ENCODE data around the gene PRKN.

PRKN gene

DNA sequence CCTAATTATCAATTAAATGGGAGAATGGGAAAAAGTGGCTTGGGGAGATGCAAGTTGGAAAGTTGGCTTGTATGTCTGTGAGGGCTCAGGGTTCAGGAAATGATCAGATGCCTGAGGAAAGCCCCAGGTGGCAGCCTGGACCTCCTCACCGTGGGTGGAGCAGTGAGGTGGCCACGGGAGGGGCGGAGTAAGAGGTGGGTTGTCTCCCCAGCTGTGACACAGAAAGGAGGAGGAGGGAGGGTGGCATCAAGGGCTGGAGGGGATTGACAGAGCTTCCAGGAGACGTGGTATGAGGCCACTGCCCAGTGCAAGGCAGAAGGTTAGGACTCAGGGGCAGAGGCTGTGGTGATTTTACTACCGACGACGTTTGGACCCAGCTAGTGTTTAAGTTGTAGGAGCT is 672.2 kb downstream of the PRKN start (continued):
- TF ChIP-seq ZFP30 (CRISPR knock-in tag; IDR thresholded peaks at IDR 0.05) (no peak), SNAI2 (CRISPR knock-in tag; IDR thresholded peaks at IDR 0.05) (no peak)
- TF ChIP-seq, protein P1, sequence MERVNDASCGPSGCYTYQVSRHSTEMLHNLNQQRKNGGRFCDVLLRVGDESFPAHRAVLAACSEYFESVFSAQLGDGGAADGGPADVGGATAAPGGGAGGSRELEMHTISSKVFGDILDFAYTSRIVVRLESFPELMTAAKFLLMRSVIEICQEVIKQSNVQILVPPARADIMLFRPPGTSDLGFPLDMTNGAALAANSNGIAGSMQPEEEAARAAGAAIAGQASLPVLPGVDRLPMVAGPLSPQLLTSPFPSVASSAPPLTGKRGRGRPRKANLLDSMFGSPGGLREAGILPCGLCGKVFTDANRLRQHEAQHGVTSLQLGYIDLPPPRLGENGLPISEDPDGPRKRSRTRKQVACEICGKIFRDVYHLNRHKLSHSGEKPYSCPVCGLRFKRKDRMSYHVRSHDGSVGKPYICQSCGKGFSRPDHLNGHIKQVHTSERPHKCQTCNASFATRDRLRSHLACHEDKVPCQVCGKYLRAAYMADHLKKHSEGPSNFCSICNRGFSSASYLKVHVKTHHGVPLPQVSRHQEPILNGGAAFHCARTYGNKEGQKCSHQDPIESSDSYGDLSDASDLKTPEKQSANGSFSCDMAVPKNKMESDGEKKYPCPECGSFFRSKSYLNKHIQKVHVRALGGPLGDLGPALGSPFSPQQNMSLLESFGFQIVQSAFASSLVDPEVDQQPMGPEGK (CRISPR knock-in tag; IDR thresholded peaks at IDR 0.05; ENCODE audit: borderline replicate concordance), result no peak

DNA sequence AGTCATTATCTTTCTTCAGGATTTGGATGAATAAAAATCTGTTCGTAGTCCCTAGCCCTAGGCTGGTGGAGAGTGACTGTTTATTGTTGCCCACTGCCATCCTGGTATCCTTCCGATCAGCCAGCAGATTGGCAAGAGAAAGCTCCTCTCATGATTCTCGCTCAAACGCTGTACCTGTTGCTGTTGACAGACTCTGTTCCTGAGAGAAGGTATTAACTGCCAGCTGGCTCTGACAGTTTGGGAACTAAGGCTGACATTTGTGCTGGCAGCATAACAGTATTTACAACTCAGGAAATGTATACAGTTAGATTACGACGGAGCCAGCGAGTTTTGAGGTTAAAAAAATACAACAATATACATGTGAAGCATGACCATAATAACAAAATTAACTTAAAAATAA is 674.5 kb downstream of the PRKN start:
- no peak for TF ChIP-seq RARB (CRISPR knock-in tag; IDR thresholded peaks at IDR 0.05)
- TF ChIP-seq GLIS3 (CRISPR knock-in tag; IDR thresholded peaks at IDR 0.05), result no peak
- TF ChIP-seq, protein P2, sequence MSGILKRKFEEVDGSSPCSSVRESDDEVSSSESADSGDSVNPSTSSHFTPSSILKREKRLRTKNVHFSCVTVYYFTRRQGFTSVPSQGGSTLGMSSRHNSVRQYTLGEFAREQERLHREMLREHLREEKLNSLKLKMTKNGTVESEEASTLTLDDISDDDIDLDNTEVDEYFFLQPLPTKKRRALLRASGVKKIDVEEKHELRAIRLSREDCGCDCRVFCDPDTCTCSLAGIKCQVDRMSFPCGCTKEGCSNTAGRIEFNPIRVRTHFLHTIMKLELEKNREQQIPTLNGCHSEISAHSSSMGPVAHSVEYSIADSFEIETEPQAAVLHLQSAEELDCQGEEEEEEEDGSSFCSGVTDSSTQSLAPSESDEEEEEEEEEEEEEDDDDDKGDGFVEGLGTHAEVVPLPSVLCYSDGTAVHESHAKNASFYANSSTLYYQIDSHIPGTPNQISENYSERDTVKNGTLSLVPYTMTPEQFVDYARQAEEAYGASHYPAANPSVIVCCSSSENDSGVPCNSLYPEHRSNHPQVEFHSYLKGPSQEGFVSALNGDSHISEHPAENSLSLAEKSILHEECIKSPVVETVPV (CRISPR knock-in tag; IDR thresholded peaks at IDR 0.05), result no peak
- no peak for TF ChIP-seq ISL1 (CRISPR knock-in tag; IDR thresholded peaks at IDR 0.05)
- no peak for TF ChIP-seq CSDC2 (CRISPR knock-in tag; IDR thresholded peaks at IDR 0.05)

DNA sequence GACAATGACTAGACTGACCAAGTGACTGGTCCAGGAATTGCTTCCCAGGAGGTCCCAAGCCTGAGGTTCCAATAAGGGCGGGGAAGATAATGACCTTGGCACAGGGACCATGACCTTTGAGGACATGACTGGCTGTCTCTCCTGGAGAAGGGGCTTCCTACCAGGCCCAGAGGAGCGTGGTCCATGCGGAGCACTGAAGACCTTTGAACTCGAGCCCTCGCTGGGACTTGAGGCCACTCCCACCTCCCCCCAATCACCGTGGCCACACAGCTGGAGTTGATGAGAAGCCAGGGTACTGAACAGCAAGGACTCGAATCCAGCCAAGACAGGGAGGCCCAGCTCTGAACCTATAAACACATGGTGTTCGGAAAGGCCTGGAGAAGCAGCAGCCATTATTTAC is 677.0 kb downstream of the PRKN start:
- ATAC-seq, result no peak
- TF ChIP-seq, protein P3, sequence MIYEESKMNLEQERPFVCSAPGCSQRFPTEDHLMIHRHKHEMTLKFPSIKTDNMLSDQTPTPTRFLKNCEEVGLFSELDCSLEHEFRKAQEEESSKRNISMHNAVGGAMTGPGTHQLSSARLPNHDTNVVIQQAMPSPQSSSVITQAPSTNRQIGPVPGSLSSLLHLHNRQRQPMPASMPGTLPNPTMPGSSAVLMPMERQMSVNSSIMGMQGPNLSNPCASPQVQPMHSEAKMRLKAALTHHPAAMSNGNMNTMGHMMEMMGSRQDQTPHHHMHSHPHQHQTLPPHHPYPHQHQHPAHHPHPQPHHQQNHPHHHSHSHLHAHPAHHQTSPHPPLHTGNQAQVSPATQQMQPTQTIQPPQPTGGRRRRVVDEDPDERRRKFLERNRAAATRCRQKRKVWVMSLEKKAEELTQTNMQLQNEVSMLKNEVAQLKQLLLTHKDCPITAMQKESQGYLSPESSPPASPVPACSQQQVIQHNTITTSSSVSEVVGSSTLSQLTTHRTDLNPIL (CRISPR knock-in tag; IDR thresholded peaks at IDR 0.05; ENCODE audit: low read depth), result no peak
- TF ChIP-seq ZNF8 (CRISPR knock-in tag; IDR thresholded peaks at IDR 0.05) (no peak), ZNF565 (CRISPR knock-in tag; conservative IDR thresholded peaks at IDR 0.05; ENCODE audit: low read depth) (no peak), OSR1 (CRISPR knock-in tag; IDR thresholded peaks at IDR 0.05) (no peak), ARNTL (CRISPR knock-in tag; IDR thresholded peaks at IDR 0.05; ENCODE audit: borderline replicate concordance, low read depth) (no peak), ISL1 (CRISPR knock-in tag; IDR thresholded peaks at IDR 0.05) (no peak), ESRRG (CRISPR knock-in tag; IDR thresholded peaks at IDR 0.05) (no peak), BACH2 (CRISPR knock-in tag; IDR thresholded peaks at IDR 0.05; ENCODE audit: borderline replicate concordance) (no peak), RARB (CRISPR knock-in tag; IDR thresholded peaks at IDR 0.05) (no peak), ZFP30 (CRISPR knock-in tag; IDR thresholded peaks at IDR 0.05) (no peak), GLIS3 (CRISPR knock-in tag; IDR thresholded peaks at IDR 0.05) (no peak)

More for the DNA sequence above, 674.5 kb downstream of the PRKN start:
- ATAC-seq, result no peak

DNA sequence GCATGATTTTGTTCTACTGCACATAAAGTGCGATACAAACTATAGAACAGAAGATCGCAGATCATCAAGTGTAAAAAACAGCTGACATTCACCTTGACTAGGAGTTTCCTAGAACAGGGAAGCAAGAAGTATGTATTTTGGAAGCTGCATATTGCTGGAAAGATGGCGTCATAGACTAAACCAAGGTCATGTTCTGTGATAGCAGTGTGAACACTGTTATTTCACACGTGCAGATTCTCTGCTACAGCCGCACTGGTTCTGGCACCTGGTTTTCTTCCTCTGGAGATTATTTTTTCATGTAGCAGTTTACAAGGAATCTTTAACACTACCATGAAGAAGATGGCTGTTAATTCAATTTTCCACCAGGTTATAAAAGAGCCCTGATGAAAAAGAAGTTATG is 681.2 kb downstream of the PRKN start:
- no peak for ATAC-seq
- TF ChIP-seq, protein P3 (CRISPR knock-in tag; IDR thresholded peaks at IDR 0.05; ENCODE audit: low read depth), result no peak
- TF ChIP-seq BACH2 (CRISPR knock-in tag; IDR thresholded peaks at IDR 0.05; ENCODE audit: borderline replicate concordance) (no peak), ZNF70 (CRISPR knock-in tag; IDR thresholded peaks at IDR 0.05) (no peak), TCF4 (CRISPR knock-in tag; IDR thresholded peaks at IDR 0.05; ENCODE audit: borderline replicate concordance) (no peak), ARNTL (CRISPR knock-in tag; IDR thresholded peaks at IDR 0.05; ENCODE audit: borderline replicate concordance, low read depth) (no peak), OSR1 (CRISPR knock-in tag; IDR thresholded peaks at IDR 0.05) (no peak), GLIS3 (CRISPR knock-in tag; IDR thresholded peaks at IDR 0.05) (no peak), CSDC2 (CRISPR knock-in tag; IDR thresholded peaks at IDR 0.05) (no peak)
- TF ChIP-seq, protein P4, sequence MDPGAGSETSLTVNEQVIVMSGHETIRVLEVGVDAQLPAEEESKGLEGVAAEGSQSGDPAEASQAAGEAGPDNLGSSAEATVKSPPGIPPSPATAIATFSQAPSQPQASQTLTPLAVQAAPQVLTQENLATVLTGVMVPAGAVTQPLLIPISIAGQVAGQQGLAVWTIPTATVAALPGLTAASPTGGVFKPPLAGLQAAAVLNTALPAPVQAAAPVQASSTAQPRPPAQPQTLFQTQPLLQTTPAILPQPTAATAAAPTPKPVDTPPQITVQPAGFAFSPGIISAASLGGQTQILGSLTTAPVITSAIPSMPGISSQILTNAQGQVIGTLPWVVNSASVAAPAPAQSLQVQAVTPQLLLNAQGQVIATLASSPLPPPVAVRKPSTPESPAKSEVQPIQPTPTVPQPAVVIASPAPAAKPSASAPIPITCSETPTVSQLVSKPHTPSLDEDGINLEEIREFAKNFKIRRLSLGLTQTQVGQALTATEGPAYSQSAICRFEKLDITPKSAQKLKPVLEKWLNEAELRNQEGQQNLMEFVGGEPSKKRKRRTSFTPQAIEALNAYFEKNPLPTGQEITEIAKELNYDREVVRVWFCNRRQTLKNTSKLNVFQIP (CRISPR knock-in tag; IDR thresholded peaks at IDR 0.05; ENCODE audit: borderline replicate concordance, low read depth), result no peak

DNA sequence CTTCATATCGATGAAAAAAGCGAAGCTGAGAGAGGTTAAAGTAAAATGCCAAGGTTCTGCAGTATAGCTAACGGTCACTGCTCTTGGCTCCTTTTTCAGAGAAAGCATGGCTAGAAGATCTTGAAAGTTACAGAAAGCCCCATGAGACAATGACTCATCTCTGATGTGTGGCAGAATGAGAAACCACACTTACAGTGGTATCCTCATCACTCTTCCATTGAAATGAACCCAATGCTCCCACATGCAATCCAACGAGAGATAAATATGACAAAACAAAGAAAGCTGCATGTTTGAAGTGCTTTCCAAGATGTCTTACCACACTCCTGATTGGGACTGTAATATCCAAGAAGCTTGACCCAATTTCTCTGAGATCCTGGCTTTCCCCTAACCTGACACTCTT is 694.9 kb downstream of the PRKN start:
- no peak for ATAC-seq
- no peak for TF ChIP-seq BACH2 (CRISPR knock-in tag; IDR thresholded peaks at IDR 0.05; ENCODE audit: borderline replicate concordance)
- TF ChIP-seq, protein P1 (CRISPR knock-in tag; IDR thresholded peaks at IDR 0.05; ENCODE audit: borderline replicate concordance), result no peak
- TF ChIP-seq SNAI2 (CRISPR knock-in tag; IDR thresholded peaks at IDR 0.05), result no peak
- no peak for TF ChIP-seq ZNF8 (CRISPR knock-in tag; IDR thresholded peaks at IDR 0.05)
- no peak for TF ChIP-seq TCF4 (CRISPR knock-in tag; IDR thresholded peaks at IDR 0.05; ENCODE audit: borderline replicate concordance)
- TF ChIP-seq ZNF565 (CRISPR knock-in tag; conservative IDR thresholded peaks at IDR 0.05; ENCODE audit: low read depth), result no peak
- TF ChIP-seq TOX (CRISPR knock-in tag; IDR thresholded peaks at IDR 0.05; ENCODE audit: borderline replicate concordance), result no peak
- no peak for TF ChIP-seq ZFP3 (CRISPR knock-in tag; IDR thresholded peaks at IDR 0.05)
- TF ChIP-seq CSDC2 (CRISPR knock-in tag; IDR thresholded peaks at IDR 0.05), result no peak
- TF ChIP-seq, protein P4 (CRISPR knock-in tag; IDR thresholded peaks at IDR 0.05; ENCODE audit: borderline replicate concordance, low read depth), result no peak
- TF ChIP-seq ZNF70 (CRISPR knock-in tag; IDR thresholded peaks at IDR 0.05), result no peak
- TF ChIP-seq, protein P3 (CRISPR knock-in tag; IDR thresholded peaks at IDR 0.05; ENCODE audit: low read depth), result no peak

Measured in SK-N-SH treated with all-trans-retinoic acid at 6 μM for 48 hours (cell line).